GM12875 (cell line): ENCODE results near the gene DLGAP3.
A peak's percentile ranks its signal among the peaks of the same experiment; 100 is the strongest.

Experiments used
- H3K4me3 ChIP-seq: one replicate; pipeline ENCODE4 v1.5.1; 2011; ENCODE audit warnings: low read depth, low read length, control low read depth
- CTCF ChIP-seq: IDR thresholded peaks from 2 replicates; pipeline ENCODE4 v1.5.1; 2011; ENCODE audit warnings: low read depth, mild to moderate bottlenecking, control low read depth, inconsistent platforms, low read length, moderate library complexity, borderline replicate concordance; ENCODE audit not compliant: insufficient read depth

Gene DLGAP3

DNA sequence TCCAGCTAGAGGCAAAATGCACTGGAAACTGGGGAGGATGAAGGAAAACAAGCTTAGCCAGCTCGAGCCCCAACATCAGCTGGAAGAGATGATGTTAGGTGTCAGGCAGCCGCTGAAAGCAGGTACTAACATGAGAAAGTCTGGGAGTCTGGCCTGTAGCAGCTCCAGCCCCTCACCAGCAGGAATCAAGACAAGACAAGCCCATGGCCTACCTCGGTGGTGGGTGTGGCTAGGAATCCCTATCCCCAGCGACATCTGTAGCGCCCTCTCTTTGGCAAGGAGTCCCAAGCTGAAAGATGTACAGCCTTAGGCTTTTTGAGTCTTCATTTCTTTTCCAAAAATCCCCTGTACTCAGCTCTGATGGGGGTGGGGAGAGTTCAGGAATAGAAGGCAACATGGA is 2.6 kb downstream of the DLGAP3 start:
- H3K4me3 ChIP-seq: no peak overlapping the region
- no peak for TF ChIP-seq CTCF

DNA sequence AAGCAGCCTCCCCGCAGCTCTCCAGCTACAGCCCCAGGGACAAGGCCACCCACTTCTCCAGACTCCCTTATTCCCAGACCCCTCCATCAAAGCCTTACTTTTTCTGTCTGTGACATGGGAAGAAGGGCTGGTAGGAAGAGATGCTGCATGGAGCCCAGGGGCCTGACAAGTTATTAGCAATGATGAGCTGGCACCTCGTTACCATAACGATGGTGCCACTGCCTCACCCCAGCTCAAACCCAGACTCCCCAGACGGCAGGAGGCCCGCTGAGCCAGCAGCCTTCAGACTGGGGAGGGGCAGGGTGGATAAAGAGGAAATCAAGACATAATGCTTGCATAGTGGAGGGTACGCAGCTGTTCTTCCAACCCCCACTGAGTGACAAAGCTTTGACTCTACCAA is 3.3 kb downstream of the DLGAP3 start:
- no peak for TF ChIP-seq CTCF
- no peak overlapping the region for H3K4me3 ChIP-seq

- no peak for TF ChIP-seq CTCF
- H3K4me3 ChIP-seq: no peak overlapping the region
These were observed 3.7 kb downstream of the DLGAP3 start for GRCh38 chr1:34925730-34926129.

DNA sequence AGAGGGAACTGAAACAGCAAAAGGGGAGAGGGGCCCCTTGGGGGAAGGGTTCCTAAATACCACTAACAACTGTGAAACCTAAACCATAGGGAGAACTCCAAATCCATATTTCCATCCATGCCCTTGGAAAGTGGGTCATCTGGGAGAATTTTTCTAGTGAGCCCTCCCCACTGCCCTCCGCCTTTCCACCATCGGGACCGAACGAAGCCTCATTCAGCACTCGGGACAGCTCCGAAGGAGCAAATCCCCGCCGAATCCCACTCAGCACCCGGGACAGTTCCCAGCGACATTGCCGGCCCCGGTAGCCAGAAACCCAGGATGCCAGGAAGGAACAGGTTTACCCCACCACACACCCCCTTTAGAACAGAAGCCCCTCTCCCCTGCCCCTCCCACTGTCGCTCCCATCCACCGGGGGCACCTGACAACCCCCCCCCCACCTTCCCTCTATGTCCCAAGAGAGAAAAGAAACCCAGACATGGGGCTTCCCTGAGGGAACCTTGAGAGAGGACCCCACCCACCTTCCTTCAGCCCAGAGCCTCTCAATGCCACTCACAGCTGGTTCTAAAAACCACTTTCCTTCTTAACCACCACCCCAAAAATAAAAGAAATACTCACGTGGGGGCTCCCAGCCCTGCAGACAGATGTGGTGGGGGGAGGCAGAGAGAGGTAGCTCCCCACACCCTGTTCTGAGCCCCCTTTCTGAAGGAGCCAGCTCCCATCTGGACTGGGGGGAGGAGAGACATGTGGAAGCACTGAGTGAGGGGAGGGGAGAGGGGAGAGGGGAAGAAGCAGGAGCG is 4.5 kb downstream of the DLGAP3 start:
- TF ChIP-seq CTCF: no peak
- no peak overlapping the region for H3K4me3 ChIP-seq

- no peak overlapping the region for H3K4me3 ChIP-seq
- TF ChIP-seq CTCF: no peak
These were observed 6.0 kb downstream of the DLGAP3 start for GRCh38 chr1:34923490-34923889.

DNA sequence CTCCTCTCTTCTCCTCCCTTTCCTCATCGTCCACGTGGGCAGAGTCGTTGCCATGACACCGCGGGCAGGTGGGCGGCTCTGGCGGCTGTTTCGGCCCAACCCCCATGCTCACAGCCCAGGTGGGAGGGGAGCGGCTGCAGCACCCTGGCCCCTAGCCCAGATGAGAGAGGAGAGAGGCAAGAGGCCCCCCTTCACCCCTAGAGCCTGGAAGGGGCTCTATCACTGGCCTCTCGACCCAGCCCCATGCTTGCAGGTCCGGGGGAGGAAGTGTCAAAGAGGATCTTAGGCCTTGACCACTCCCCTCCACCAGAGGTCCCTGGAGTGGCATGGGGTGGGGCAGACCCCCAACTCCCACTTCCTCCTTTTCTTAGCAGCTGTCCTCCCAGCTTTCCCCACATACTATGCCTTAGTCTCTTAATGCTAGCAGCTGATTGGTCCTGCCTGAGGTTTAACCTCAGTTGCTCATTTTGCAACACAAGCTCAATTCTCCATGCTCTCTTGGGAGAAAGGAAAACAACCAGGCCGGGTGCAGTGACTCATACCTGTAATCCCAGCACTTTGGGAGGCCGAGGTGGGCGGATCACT is 10.4 kb downstream of the DLGAP3 start:
- TF ChIP-seq CTCF: 0 out of 2 replicates have a peak, but pooled peaks have one; percentile 23
- no peak overlapping the region for H3K4me3 ChIP-seq

DNA sequence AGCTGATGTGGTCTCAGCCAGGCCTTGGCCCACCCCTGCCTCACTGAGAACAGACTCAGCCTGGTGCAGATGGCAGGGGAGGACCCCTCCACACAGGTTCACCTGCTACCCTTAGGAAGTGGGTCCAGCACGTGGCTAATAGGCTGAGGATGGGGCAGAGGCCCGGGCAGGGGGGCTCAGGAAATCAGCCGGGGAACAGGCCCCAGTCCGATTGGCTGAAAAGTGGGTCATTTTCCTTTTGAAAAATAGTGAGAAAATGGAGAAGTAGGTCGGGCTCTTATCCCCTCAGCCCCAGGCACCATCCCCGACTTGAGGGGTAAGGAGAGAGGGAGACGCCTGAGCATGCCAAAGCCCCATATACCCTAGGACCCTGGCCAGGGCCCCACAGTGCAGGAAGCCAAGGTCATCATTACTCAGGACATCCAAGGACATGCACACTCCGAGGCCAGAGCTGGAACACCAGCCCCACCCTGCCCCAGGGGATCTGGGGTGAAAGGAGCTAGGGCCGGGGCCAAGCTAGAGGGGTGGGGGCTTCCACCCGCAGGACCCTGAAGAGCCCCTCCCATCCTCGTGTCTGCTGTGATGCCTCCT is 11.0 kb downstream of the DLGAP3 start:
- no peak for TF ChIP-seq CTCF
- no peak overlapping the region for H3K4me3 ChIP-seq
